ACHN (cell line): ENCODE results near the gene MTHFD2.
"Not testable (repeated sequence)": the region's sequence is repeated elsewhere in the genome, so short reads cannot be mapped to it uniquely, and the experiment has no call there.

Source experiments
- DNase-seq: peaks from one replicate; pipeline ENCODE4 v3.0.0-alpha.2; 2015
- in situ Hi-C: cut with HindIII; loops from 2 replicates; pipeline ENCODE4 v1.10.0; 2017; ENCODE audit warnings: low sequenced_read_pairs, low pct_ligation_motif_present, low pct_unique_long_range_greater_than_20kb

Gene MTHFD2

GRCh38 chr2:74223941-74224770, 25.7 kb downstream of the MTHFD2 start:
- in situ Hi-C loops: no loop called here
- DNase-seq: no peak

DNA sequence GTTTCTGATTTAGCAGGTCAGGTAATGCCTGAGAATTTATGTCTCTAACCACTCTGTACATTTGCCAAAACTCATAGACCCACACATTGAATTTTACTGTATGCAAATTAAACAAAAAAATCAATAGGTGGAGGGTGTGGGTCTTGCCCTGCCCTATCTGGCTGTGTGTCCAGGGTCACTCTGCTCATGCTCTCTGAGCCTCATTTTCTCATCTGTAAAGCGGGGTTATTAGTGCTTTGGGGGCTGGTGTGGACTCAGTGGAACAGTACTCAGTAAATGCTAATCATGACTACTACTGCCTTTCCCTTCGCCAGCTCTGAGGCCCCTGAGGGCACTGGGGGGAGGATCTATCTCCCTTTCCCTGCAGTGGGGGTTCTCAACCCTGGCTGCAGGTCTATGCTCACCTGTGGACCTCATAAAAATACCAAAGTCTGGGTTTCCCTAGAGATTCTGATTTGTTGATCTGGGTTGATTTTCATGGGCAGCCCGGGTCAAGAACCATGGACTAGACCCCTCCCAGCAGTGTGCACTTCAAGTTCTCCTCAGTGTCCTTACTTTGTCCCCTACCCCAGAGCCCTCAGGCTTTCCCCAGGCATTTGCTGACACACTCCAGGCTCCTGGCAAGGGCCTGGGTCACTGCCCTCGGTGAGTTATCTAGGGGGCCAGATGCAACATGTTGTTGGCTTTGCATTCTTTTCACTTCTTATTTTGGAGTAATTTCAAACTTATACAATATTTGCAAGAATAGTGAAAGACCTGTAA, 27.5 kb downstream of the MTHFD2 start:
- in situ Hi-C loops: no loop called here
- no peak for DNase-seq

DNA sequence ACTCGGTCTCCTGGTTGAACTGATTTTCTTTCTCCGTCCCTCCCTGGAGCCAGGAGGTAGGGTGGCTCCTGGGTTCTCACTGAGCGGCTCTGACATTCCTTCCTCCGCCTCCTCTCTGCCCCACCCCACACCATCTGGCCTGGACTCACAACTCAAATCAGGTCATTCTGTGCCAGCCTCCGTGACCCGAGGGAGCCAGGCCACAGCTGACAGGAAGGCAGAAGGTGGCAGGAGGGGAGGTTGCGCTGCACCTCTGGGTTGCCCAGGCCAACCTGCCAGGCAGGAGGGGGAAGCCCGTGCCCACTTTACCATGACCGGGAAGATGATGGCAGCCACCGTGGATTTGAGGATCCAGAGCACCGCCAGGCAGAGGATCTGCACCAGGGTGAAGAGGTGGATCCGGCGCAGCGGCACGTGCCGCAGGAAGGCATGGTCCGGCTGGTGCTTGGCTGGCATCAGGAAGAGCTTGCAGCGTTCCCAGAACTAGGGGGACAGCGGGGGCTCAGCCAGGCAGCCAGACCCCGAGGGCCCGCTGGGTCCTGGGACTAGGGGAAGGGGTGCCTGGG, 28.3 kb downstream of the MTHFD2 start:
- no peak for DNase-seq
- in situ Hi-C loops: no loop called here

- in situ Hi-C loops: no loop called here
- no peak for DNase-seq
These were observed 29.2 kb downstream of the MTHFD2 start for GRCh38 chr2:74227646-74228045.

DNA sequence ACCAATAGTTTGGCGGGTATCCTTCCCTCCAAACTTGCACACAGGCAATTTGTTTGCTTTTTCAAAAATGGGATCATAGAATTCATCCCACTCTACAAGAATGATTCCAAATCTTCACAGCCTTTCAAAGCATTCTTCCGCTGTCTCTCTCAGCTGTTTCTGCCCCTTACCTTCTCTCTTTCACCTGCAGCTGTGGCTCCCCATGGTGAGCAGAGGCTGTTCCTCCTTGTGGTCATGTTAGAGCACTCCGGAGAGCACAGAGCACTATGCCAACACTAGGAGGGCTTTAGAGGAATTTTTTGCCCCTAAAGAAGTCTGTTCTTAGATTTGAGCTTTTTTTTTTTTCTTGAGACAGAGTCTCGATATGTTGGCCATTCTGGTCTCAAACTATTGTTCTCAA, 30.4 kb downstream of the MTHFD2 start:
- DNase-seq: no peak
- in situ Hi-C loops: no loop called here

DNA sequence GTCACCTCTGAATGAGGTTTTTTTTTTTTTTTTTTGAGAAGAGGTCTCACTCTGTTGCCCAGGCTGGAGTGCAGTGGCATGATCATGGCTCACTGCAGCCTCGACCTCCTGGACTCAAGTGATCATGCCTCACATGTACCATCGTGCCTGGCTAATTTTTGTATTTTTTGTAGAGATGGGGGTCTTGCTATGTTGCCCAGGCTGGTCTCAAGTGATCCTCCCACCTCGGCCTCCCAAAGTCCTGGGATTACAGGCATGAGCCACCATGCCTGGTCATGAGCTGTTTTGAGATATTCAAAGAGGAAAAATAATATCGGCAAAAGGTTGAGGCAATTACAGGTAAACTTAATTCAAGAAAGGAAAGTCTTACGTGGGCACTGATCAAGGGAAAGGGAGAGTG, 31.4 kb downstream of the MTHFD2 start:
- DNase-seq, in situ Hi-C loops: not testable (repeated sequence)

DNA sequence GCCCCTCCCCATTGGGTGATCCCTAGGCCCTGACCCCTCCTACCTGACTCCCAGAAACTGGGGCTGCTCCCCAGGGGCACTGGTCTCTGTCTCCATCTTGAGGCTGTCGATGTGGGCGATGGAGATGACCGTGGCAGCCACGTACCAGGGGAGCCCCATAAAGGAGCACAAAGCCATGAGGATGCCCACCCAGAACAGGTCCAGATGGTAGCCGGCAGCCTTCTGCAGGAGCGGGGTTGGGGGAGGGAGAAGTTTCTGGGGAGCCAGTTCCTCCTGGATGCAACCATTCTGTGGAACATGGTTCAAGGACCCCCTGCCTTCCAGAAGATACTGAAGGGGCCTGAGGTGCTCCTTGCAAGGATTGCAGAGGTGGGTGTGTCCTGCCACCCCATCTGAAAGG, 34.0 kb downstream of the MTHFD2 start:
- in situ Hi-C loops: no loop called here
- no peak for DNase-seq

DNA sequence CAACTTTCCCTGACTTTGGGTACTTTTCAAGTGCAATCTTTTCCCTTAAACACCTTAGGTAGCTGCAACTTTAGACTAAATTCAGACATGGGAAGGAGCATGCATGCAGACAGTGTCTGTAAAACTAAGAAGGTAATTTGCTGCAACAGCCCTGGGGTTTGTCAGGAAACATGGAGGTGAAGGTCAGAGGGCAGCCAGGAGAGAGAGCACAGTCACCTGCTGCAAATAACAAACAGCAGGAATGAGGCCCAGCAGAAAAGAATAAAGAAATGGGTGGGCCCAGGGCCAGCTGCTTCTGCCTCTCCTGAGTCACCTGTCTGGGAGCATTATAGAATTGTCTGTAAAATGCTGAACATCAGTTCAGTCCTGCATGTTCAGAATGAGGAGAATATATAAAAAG, 35.2 kb downstream of the MTHFD2 start:
- in situ Hi-C loops: no loop called here
- DNase-seq: no peak

DNA sequence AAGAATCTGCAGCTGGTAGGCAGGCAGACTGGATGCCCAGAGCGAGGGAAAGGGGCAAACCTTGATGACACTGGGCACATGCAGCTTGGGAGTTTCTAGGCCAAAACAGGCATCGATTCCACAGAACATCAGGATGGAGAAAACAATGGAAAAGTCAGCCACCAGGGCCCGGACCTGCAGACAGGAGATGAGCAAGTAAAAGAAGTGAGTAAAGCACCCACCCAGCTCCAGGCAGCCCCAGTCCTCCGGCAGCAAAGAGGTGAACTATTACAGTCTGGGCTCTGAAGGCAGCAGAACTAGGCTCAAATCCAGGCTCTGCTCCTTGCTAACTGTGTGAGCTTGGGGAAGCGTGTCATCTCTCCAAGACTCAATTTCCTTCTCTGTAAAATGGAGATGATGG, 36.6 kb downstream of the MTHFD2 start:
- no peak for DNase-seq
- in situ Hi-C loops: no loop called here

- in situ Hi-C loops: no loop called here
- no peak for DNase-seq
These were observed 40.5 kb downstream of the MTHFD2 start for GRCh38 chr2:74238879-74239278.

DNA sequence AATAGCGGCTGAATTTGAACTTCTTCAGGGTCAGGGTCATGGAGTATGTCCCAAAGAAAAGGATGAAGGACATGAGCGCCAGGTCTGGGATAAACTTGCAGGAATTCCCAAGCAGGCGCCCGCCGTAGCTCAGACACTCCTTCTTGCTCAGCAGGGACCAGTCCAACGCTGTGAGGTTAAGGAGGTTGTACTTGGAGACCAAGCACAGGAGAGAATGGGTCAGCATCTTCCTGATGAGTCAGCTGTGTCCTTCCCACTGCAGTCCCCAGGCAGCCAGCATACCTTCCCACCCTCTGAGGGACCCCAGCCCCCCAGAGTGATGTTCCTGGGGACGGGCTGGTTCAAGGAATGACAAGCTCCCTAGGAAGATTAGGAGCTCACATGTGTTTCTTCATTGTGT, 40.9 kb downstream of the MTHFD2 start:
- in situ Hi-C loops: no loop called here
- DNase-seq: no peak

- no peak for DNase-seq
- in situ Hi-C loops: no loop called here
These were observed 44.1 kb downstream of the MTHFD2 start for GRCh38 chr2:74242354-74243071.

DNA sequence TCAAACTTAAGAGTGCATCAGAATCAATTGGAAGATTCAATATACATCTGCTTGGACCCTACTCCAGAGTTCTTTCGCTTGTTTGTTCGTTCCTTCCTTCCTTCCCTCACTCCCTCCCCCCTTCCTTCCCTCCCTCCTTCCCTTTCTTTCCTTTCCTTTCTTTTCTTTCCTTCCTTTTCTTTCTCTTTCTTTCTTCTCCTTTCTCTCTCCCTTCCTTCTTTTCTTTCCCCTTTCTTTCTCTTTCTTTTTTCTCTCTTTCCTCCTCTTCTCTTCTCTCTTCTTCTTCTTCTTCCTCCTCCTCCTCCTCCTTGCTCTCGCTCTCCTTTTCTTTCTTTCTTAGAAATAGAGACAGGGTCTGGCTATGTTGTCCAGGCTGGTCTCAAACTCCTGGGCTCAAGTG, 45.9 kb downstream of the MTHFD2 start:
- in situ Hi-C loops: no loop called here
- no peak for DNase-seq

DNA sequence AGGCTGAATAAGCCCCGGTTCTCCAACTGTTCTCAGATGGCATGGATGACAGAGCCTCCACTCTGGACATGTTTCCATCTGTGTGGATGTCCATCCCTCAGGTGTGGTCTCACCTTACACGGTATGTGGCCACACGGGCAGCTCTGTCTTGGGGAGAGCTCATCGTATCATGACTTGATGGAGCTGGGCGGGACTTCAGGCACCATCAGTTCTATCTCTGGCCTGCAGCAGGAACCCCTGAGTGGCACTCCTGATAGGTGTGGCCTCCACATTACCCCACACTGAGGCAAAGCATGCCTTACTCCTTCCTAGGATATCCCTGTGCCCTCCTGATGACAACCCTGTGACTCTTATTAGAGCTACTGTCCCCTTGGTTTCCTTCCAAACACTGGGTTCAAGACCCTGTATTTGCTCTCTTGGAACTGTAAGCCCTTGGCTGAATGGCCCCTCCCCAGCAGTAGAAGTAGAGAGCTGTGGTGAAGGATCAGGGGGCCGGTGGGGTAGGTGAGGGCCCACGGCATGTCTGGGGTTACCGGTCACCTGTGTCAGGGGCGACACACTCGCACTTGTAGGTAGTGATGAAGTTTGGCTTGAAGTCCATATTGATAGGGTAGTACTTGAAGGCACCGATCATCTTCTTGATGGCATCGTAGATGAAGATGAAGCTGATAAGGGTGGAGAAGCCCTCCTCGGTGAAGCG, 48.2 kb downstream of the MTHFD2 start:
- in situ Hi-C loops: no loop called here
- DNase-seq: no peak

GRCh38 chr2:74249406-74250122, 51.1 kb downstream of the MTHFD2 start:
- in situ Hi-C loops: no loop called here
- no peak for DNase-seq

DNA sequence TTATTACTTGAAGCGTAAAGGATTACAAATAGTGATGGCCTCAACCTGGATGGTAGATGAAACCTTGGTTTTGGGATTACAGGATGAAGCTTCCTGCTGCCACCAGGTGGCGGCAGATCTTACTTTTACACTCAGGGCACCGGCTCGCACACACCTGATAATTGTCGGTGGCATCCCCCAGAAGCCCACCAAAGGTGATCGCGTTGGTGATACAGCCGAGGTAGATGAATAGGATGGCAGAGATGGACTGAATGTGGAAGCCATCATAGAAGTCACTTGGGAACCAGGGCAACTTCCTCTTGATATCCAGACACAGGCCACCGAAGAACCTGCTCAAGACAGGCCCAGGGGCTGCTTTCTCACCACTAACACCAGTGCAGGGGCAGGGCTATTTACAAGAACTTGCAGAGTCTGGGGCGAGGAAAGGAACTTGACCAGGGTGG, 51.8 kb downstream of the MTHFD2 start:
- in situ Hi-C loops: no loop called here

GRCh38 chr2:74252036-74252435, 53.6 kb downstream of the MTHFD2 start:
- no peak for DNase-seq
- in situ Hi-C loops: no loop called here

More for the DNA sequence above, 51.8 kb downstream of the MTHFD2 start:
- DNase-seq: peak; percentile 41

DNA sequence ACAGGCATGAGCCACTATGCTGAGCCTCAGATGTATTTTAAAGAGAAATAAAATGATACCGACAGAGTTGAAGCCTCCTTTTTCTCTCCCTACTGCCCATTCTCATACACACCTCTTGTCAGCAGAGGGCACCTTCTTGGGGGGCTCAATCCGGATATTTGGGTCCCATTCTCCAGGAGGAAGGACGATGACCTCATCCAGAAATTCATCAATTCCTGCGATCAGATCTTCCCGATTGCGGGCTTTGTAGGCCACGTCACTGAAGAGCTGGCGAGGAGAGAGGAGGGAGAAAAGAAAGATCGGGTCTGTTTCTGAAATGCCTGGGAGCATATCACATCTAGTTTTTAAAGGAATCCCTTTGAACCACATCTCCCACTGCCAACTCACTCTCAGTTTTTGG, 54.4 kb downstream of the MTHFD2 start:
- no peak for DNase-seq
- in situ Hi-C loops: no loop called here
